ENCODE measurements around the gene PIR.

DNA sequence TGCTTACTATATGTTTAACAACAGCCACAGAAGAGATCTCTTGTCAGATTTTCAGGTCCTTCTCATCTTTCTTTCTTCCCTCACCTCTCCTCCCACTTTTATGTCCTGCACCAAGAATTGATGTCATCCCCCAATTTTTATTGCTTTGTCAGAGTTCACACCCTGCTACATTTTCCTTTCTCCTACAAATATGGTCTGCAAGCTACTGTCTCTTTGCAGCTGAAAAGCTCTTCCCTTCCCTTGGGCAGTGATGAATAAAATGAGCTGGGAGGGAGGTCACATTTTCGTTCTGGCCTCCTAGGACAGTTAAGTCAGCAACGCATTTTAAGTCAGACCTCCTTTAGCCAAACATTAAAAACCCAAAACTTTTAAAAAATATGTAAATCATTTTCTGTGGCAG is 82.2 kb downstream of the PIR start:
- TF ChIP-seq, protein P1, sequence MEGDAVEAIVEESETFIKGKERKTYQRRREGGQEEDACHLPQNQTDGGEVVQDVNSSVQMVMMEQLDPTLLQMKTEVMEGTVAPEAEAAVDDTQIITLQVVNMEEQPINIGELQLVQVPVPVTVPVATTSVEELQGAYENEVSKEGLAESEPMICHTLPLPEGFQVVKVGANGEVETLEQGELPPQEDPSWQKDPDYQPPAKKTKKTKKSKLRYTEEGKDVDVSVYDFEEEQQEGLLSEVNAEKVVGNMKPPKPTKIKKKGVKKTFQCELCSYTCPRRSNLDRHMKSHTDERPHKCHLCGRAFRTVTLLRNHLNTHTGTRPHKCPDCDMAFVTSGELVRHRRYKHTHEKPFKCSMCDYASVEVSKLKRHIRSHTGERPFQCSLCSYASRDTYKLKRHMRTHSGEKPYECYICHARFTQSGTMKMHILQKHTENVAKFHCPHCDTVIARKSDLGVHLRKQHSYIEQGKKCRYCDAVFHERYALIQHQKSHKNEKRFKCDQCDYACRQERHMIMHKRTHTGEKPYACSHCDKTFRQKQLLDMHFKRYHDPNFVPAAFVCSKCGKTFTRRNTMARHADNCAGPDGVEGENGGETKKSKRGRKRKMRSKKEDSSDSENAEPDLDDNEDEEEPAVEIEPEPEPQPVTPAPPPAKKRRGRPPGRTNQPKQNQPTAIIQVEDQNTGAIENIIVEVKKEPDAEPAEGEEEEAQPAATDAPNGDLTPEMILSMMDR (IDR thresholded peaks at IDR 0.05) = no peak
- TF ChIP-seq EZH2 (IDR thresholded peaks at IDR 0.05; ENCODE audit: borderline replicate concordance, insufficient read depth, low read depth, low read length, poor library complexity, severe bottlenecking) = no peak
